Retinal pigment epithelial cell (primary cell): ENCODE data around the gene PGP.
A peak's percentile ranks its signal among the peaks of the same experiment; 100 is the strongest.

Experiments used
- DNase-seq: peaks from one replicate; pipeline ENCODE4 v3.0.0-alpha.2; 2010; ENCODE audit warnings: low read depth
- H3K4me3 ChIP-seq: 2 replicates; pipeline ENCODE4 v1.5.1; 2011; ENCODE audit warnings: mild to moderate bottlenecking, low read length, control low read depth, moderate library complexity
- TF ChIP-seq, protein P1 (sequence below): conservative IDR thresholded peaks from 2 replicates; pipeline ENCODE4 v1.5.1; 2011; ENCODE audit warnings: low read depth, low read length, control low read depth, inconsistent platforms

The PGP gene

DNA sequence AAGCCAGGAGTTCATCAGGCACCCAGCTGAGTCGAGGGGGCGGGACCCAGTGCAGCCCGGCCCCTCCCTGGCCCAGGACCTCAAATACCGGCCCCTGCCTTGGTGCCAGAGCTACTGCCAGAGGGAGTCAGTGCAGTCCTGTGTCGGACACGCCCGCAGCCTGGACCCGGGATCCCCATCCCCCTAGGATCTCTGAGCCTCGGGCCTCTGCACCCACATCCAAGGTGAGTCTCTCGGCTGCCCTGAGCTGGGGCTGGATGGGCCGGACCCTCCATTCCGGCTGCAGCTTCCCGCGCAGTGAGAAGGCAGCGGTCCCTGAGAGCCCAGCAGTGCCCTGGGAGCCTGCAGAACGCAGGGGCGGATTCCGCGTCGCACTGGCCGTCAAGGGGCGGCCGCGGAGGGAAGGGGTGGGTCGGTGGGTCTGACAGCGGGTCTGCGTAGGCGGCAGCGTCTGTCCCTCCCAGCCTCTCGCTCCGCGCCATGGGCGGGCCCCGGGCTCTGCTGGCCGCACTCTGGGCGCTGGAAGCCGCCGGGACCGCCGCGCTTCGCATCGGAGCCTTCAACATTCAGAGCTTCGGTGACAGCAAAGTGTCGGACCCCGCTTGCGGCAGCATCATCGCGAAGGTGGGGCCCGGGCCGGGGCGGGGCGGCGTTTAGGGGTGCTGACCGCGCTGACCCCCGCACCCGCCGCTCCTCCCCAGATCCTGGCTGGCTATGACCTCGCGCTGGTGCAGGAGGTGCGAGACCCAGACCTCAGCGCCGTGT is 21.9 kb upstream of the PGP start, which contains the start of gene DNASE1L2:
Gene DNASE1L2, plus strand, starts transcription at position 108 of the 765 bp plus-strand sequence. Its CDS starts 373 bp downstream, at position 481.
- H3K4me3 ChIP-seq, result peak within 1 kb of the TSS; percentile 23
- DNase-seq, result no peak
- TF ChIP-seq, protein P1, sequence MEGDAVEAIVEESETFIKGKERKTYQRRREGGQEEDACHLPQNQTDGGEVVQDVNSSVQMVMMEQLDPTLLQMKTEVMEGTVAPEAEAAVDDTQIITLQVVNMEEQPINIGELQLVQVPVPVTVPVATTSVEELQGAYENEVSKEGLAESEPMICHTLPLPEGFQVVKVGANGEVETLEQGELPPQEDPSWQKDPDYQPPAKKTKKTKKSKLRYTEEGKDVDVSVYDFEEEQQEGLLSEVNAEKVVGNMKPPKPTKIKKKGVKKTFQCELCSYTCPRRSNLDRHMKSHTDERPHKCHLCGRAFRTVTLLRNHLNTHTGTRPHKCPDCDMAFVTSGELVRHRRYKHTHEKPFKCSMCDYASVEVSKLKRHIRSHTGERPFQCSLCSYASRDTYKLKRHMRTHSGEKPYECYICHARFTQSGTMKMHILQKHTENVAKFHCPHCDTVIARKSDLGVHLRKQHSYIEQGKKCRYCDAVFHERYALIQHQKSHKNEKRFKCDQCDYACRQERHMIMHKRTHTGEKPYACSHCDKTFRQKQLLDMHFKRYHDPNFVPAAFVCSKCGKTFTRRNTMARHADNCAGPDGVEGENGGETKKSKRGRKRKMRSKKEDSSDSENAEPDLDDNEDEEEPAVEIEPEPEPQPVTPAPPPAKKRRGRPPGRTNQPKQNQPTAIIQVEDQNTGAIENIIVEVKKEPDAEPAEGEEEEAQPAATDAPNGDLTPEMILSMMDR, result no peak

DNA sequence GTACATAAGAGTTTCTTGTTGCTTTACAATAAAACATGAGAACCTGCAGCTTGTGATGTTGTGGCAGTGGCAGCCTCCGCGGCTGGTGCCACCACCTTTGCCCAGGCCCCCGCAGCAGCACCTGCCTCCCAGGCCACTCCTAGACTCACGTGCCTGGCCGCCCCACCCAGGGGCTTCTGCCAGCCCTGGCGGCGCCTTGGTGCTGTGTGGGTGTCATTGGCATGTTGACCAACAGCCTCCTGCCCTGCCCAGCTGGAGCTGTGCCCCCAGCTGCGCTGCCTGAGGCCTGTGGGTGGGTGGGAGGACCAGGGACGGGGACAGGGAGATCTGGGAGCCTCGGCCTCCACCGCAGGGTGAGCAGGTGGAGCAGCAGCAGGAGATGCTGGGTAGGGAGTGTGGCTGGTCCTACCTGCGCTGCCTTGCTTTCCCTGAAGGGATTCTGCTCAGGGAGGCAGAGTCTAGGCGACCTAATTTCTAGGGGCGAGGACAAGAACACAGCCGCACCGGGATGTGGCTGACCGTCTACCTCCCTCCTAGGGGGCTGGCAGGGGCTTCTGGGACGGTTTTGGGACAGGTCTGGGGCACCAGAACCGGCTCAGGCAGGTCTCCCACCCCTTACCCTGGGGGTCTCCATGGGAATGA is 21.2 kb upstream of the PGP start:
- no peak overlapping the region for H3K4me3 ChIP-seq
- no peak for DNase-seq
- TF ChIP-seq, protein P1, result no peak

DNA sequence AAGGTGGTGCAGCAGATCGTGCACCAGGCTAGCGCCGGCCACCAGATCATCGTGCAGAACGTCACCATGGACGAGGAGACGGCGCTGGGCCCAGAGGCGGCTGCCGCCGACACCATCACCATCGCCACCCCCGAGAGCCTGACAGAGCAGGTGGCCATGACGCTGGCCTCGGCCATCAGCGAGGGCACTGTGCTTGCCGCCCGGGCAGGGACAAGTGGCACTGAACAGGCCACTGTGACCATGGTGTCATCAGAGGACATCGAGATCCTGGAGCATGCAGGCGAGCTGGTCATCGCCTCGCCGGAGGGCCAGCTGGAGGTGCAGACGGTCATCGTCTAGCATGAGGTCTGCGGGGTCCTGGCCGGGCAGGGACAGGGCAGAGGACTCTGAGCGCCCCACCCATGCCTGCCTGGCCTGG is 20.6 kb upstream of the PGP start:
- DNase-seq, result no peak
- TF ChIP-seq, protein P1, result no peak
- H3K4me3 ChIP-seq, result no peak overlapping the region

GRCh38 chr16:2234813-2235170 is 20.2 kb upstream of the PGP start:
- DNase-seq, result no peak
- TF ChIP-seq, protein P1, result no peak
- no peak overlapping the region for H3K4me3 ChIP-seq

- H3K4me3 ChIP-seq, result no peak overlapping the region
- DNase-seq, result no peak
- TF ChIP-seq, protein P1, result no peak
These were observed 19.5 kb upstream of the PGP start for GRCh38 chr16:2233872-2234812.

GRCh38 chr16:2233046-2233775 is 18.6 kb upstream of the PGP start:
- H3K4me3 ChIP-seq, result no peak overlapping the region
- TF ChIP-seq, protein P1, result no peak
- DNase-seq, result no peak
